ENCODE measurements around the gene ITGB8.

- TF ChIP-seq CTCF (IDR thresholded peaks at IDR 0.05) (no peak), POLR2A (IDR thresholded peaks at IDR 0.05) (no peak)
Measured at GRCh38 chr7:20351901-20352300, 21.2 kb downstream of the ITGB8 start.
